GM21367 (cell line): ENCODE data around the gene SLC23A1.

Experiments used
- ATAC-seq: cut with Tn5 transposase; IDR thresholded peaks from one replicate; pipeline ENCODE4 v1.9.1; 2021; ENCODE audit not compliant: unreplicated experiment

Gene SLC23A1

GRCh38 chr5:139408191-139408590 is 25.1 kb upstream of the SLC23A1 start:
- no peak for ATAC-seq

- no peak for ATAC-seq
Measured at GRCh38 chr5:139407517-139407916, 24.4 kb upstream of the SLC23A1 start.

GRCh38 chr5:139406963-139407362 is 23.9 kb upstream of the SLC23A1 start:
- ATAC-seq: no peak

- no peak for ATAC-seq
Measured at GRCh38 chr5:139404484-139404840, 21.4 kb upstream of the SLC23A1 start.

- peak; percentile 71 for ATAC-seq
Measured at GRCh38 chr5:139403787-139404483, 20.8 kb upstream of the SLC23A1 start, which contains the start of gene SPATA24. Gene SPATA24 (minus strand): TSS chr5:139404089. CDS start chr5:139404060, 29 bp downstream.

GRCh38 chr5:139403418-139403786 is 20.3 kb upstream of the SLC23A1 start:
- ATAC-seq: no peak

GRCh38 chr5:139402561-139403158 is 19.6 kb upstream of the SLC23A1 start:
- ATAC-seq: no peak

- no peak for ATAC-seq
Measured at GRCh38 chr5:139401546-139401945, 18.4 kb upstream of the SLC23A1 start.

GRCh38 chr5:139399501-139400121 is 16.5 kb upstream of the SLC23A1 start:
- no peak for ATAC-seq

- no peak for ATAC-seq
Measured at GRCh38 chr5:139397921-139398320, 14.8 kb upstream of the SLC23A1 start.

GRCh38 chr5:139396691-139397090 is 13.6 kb upstream of the SLC23A1 start:
- no peak for ATAC-seq

- no peak for ATAC-seq
Measured at GRCh38 chr5:139395844-139396640, 12.9 kb upstream of the SLC23A1 start.

- no peak for ATAC-seq
Measured at GRCh38 chr5:139394654-139395566, 11.8 kb upstream of the SLC23A1 start, which contains the start of gene PROB1. Gene PROB1 (minus strand): TSS chr5:139395104. CDS start chr5:139395081, 23 bp downstream.

- ATAC-seq: no peak
Measured at GRCh38 chr5:139394123-139394653, 11.1 kb upstream of the SLC23A1 start.

GRCh38 chr5:139393497-139394122 is 10.5 kb upstream of the SLC23A1 start:
- ATAC-seq: no peak

- peak; percentile 31 for ATAC-seq
Measured at GRCh38 chr5:139392678-139393496, 9.8 kb upstream of the SLC23A1 start.

GRCh38 chr5:139392324-139392677 is 9.2 kb upstream of the SLC23A1 start:
- ATAC-seq: peak; percentile 2

- no peak for ATAC-seq
Measured at GRCh38 chr5:139391570-139392323, 8.7 kb upstream of the SLC23A1 start.
